ENCODE data around the gene WWOX.
"Not testable (repeated sequence)": the region's sequence is repeated elsewhere in the genome, so short reads cannot be mapped to it uniquely, and the experiment has no call there.

Gene WWOX

DNA sequence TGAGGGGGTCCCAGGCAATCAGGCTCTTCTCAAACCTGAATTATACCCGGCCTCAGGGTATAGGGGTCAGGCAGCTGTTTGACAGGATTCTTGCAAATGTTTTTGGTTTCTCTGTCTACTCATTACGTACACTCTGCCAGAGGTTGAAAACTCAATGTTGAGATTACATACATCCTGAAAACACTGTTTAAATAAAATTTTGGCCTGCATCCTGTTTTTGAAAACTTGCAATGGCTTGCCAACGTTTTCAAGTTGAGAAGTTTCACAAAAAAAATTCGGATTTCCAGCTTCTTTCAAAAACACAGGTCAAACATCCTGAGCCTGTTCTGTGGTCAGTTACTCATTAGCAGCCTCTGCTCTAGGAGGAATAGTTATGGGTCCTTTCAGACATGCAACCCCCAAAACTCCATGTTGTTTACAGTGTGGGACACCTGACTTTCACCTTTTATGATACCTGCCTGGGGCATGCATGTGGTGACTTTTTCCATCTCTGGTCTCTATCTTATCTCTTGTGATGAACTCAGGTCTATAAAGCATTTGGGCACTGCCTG lies 577.8 kb downstream of the WWOX start:
- no peak for ATAC-seq (replicated peaks; ENCODE audit: extremely low read depth, poor library complexity, severe bottlenecking)
- Mint-ChIP-seq H3K4me3 (no peak overlapping the region), H3K27ac (ENCODE audit: low read depth) (no peak overlapping the region), H3K9me3 (no peaks in the 10 kb centered on the region), H3K36me3 (ENCODE audit: insufficient read depth) (peaks cover 1% of the 10 kb centered on the region), H3K27me3 (no peaks in the 10 kb centered on the region), H3K4me1 (no peaks in the 10 kb centered on the region)
- no peak for DNase-seq (ENCODE audit: low spot score in 2 of 2)

DNA sequence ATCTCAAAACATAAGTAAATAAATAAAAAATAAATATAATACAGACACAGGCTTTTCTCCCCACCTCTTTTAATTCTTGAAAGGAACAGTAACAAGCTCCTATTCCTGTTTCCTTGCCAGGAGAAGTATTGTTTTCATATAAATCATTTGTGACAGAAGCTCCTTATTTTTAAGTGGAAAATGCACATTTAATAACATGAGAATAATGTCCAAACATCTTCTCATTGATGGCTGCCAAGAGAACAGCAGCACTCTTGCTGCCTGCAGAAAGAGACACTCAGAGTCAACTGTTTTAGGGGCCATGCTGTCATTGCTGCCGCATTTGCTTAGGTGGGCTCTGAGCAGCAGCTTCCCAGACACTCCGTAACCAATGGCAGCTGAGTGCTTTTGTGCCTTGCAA lies 580.1 kb downstream of the WWOX start:
- no peak overlapping the region for H3K27ac Mint-ChIP-seq (ENCODE audit: low read depth)
- peaks cover 1% of the 10 kb centered on the region for H3K36me3 Mint-ChIP-seq (ENCODE audit: insufficient read depth)
- H3K4me1 Mint-ChIP-seq = no peaks in the 10 kb centered on the region
- no peak overlapping the region for H3K4me3 Mint-ChIP-seq
- H3K27me3 Mint-ChIP-seq = no peaks in the 10 kb centered on the region
- DNase-seq (ENCODE audit: low spot score in 2 of 2) (no peak), ATAC-seq (replicated peaks; ENCODE audit: extremely low read depth, poor library complexity, severe bottlenecking) (no peak)
- no peaks in the 10 kb centered on the region for H3K9me3 Mint-ChIP-seq

DNA sequence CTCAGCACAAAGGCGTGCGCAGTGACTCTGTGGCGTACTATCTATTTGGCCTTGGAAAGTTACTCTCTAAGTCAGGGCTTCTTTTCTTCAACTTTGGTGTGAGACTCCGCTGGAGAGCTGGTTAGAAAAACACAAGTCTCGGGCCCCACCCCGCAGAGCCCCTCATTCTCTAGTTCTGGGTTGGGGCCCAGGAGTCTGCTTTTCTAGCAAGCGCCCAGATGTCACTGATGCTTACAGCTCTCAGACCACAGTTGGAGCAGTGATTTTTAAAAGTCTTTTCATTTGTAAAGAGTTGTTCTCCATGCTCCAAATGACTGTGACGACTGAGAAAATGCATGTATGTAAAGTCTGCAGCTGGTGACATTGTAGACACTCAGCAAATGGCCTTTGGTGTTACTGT lies 582.3 kb downstream of the WWOX start:
- no peak overlapping the region for H3K27ac Mint-ChIP-seq (ENCODE audit: low read depth)
- no peak for ATAC-seq (replicated peaks; ENCODE audit: extremely low read depth, poor library complexity, severe bottlenecking)
- no peaks in the 10 kb centered on the region for H3K4me1 Mint-ChIP-seq
- no peak for DNase-seq (ENCODE audit: low spot score in 2 of 2)
- H3K36me3 Mint-ChIP-seq (ENCODE audit: insufficient read depth) = no peaks in the 10 kb centered on the region
- H3K27me3 Mint-ChIP-seq = no peaks in the 10 kb centered on the region
- H3K4me3 Mint-ChIP-seq = no peak overlapping the region
- H3K9me3 Mint-ChIP-seq = no peaks in the 10 kb centered on the region

DNA sequence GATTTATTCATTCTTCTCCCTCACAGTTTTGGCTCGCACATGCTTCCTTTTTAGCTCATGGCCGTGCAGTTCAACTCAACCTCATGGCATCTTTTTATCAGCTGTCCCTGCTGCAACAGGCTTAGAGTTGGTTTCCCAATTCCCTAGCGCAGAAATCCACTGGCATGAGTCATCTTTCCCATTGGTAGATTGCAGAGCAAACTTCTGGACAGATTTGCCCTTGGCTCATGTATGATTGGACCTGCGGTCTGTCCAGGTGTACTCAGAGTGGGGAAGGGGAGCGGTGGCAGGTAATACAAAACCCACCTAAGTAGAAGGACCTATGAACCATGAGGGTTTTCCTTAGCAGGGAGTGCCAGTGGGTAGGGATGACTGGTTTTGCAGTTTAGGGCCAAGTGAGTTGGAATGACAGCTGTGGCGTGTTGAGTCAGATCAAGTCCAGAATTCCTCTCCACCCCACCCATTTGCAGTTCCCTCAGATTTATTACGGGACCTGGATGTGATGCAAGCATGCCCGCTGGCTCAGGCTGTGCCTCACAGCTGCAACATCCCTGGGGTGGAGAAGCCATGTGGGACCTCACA lies 584.7 kb downstream of the WWOX start:
- Mint-ChIP-seq H3K36me3 (ENCODE audit: insufficient read depth) (no peaks in the 10 kb centered on the region), H3K9me3 (no peaks in the 10 kb centered on the region), H3K4me3 (no peak overlapping the region), H3K27ac (ENCODE audit: low read depth) (no peak overlapping the region), H3K4me1 (no peaks in the 10 kb centered on the region), H3K27me3 (no peaks in the 10 kb centered on the region)
- DNase-seq (ENCODE audit: low spot score in 2 of 2) (no peak), ATAC-seq (replicated peaks; ENCODE audit: extremely low read depth, poor library complexity, severe bottlenecking) (no peak)

DNA sequence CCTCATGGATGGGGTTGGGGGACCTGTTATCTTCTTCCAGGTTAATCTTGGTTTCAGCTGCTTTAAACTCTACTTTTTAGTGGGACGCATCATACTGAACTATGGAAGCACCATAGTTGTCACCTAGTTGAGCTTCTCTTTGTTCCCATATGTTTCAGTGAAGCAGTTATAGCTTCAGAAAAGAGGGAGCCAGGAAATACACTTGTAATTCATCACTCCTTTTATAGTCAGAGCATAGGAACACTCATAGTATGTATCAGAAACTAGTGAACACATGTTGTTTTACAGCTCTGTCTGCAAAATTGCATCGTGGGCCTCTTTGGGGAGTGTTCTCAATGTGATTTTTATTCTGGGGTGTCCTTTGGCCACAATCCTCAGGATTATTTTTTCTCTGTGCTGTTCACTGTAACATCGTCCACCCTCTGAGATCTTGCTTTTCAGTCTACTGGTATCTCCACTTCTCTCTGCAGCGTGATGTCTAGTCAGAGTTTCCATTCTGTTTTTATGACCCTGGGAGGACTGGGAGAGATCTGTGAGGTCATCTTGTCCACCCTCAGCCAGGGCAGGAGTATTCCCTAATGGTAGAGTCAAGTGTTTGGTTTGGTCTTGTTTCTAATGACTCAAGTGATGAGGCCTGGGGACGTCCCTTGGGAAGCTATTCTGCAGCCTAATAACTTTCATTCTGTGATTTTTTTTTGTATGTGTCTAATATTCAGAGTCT lies 585.4 kb downstream of the WWOX start:
- no peaks in the 10 kb centered on the region for H3K9me3 Mint-ChIP-seq
- ATAC-seq (replicated peaks; ENCODE audit: extremely low read depth, poor library complexity, severe bottlenecking) (no peak), DNase-seq (ENCODE audit: low spot score in 2 of 2) (no peak)
- no peak overlapping the region for H3K27ac Mint-ChIP-seq (ENCODE audit: low read depth)
- H3K4me3 Mint-ChIP-seq = no peak overlapping the region
- no peaks in the 10 kb centered on the region for H3K36me3 Mint-ChIP-seq (ENCODE audit: insufficient read depth)
- no peaks in the 10 kb centered on the region for H3K27me3 Mint-ChIP-seq
- no peaks in the 10 kb centered on the region for H3K4me1 Mint-ChIP-seq

DNA sequence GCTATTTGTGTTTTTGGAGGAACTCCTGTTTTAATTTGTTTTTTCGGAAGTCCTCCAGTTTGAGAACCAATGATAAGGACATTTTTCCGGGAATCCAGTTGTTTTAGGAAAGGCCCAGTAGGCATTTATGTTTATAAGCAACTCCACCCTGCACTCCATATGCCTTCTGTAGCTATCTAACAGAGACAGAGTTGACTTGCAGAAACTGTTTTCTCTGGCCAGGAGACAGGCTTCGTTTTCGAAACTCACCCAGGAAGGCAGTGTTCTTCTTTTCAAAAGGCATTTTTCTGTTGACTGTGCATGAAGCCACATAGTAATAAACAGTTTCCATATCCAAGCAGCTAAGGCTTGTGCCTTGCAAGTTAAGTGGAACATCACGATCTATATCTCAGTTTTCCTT lies 587.1 kb downstream of the WWOX start:
- no peaks in the 10 kb centered on the region for H3K4me1 Mint-ChIP-seq

DNA sequence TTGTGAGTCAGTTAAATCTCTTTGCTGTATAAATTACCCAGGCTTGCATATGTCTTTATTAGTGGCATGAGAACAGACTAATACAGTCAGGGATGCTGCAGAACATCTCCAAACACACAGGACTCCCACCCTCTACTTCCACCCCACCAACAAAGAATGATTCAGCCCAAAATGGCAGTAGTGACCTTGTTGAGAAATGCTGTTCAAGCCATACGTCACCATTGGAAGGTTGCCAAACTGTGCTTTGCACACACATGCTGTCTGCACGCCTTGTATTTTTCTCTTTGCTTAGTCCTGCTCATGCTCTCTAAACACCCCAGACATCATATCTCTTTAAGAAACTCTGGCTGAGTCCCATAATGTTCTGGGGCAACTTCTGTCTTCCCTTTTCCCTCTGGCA lies 589.6 kb downstream of the WWOX start:
- H3K4me3 Mint-ChIP-seq = no peak overlapping the region
- H3K9me3 Mint-ChIP-seq = no peaks in the 10 kb centered on the region
- ATAC-seq (replicated peaks; ENCODE audit: extremely low read depth, poor library complexity, severe bottlenecking) (no peak), DNase-seq (ENCODE audit: low spot score in 2 of 2) (no peak)
- no peaks in the 10 kb centered on the region for H3K4me1 Mint-ChIP-seq
- no peaks in the 10 kb centered on the region for H3K36me3 Mint-ChIP-seq (ENCODE audit: insufficient read depth)
- no peaks in the 10 kb centered on the region for H3K27me3 Mint-ChIP-seq
- no peak overlapping the region for H3K27ac Mint-ChIP-seq (ENCODE audit: low read depth)

More for the DNA sequence above, 587.1 kb downstream of the WWOX start:
- DNase-seq (ENCODE audit: low spot score in 2 of 2) (no peak), ATAC-seq (replicated peaks; ENCODE audit: extremely low read depth, poor library complexity, severe bottlenecking) (no peak)
- Mint-ChIP-seq H3K36me3 (ENCODE audit: insufficient read depth) (no peaks in the 10 kb centered on the region), H3K4me3 (no peak overlapping the region), H3K27ac (ENCODE audit: low read depth) (no peak overlapping the region), H3K27me3 (no peaks in the 10 kb centered on the region), H3K9me3 (no peaks in the 10 kb centered on the region)

DNA sequence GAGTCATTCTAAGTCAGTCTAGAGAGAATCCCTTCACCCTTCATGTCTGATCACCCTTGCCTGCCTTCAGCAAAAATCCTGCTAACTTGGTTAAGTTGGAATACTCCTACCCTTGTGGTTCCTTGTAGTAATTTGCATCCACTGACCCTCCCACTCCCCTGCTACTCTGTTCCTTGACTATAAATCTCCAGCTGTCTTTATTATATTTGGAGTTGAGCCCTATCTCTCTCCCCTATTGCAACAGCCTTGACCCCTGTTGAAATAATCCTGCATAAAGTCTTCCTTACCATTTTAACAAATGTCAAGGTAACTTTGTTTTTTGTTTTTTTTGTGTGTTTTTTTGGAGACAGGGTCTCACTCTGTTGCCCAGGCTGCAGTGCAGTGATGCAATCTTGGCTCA lies 590.1 kb downstream of the WWOX start:
- no peak for ATAC-seq (replicated peaks; ENCODE audit: extremely low read depth, poor library complexity, severe bottlenecking)
- H3K9me3 Mint-ChIP-seq = no peaks in the 10 kb centered on the region
- H3K36me3 Mint-ChIP-seq (ENCODE audit: insufficient read depth) = peaks cover 3% of the 10 kb centered on the region
- H3K27me3 Mint-ChIP-seq = no peaks in the 10 kb centered on the region
- no peak for DNase-seq (ENCODE audit: low spot score in 2 of 2)
- H3K4me1 Mint-ChIP-seq = no peaks in the 10 kb centered on the region
- no peak overlapping the region for H3K27ac Mint-ChIP-seq (ENCODE audit: low read depth)
- H3K4me3 Mint-ChIP-seq = no peak overlapping the region

DNA sequence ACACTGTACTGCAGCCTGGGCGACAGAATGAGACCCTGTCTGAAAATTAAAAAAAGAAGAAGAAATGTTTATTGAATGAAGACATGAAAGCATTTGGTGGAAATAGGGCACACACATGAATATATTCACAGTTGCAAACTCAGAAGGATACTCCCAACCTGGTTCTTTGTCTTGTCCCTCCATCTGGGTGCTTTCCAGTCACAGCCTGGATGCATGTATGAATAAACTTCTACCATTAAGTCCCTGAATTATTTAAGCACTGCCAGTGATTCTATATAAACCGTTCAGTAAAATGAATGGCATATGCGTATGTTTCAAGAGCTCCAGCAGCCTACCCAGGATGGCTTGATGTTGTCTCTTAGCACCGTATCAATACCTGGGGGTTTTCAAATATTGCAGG lies 591.1 kb downstream of the WWOX start:
- DNase-seq (ENCODE audit: low spot score in 2 of 2) (no peak), ATAC-seq (replicated peaks; ENCODE audit: extremely low read depth, poor library complexity, severe bottlenecking) (no peak)
- H3K4me3 Mint-ChIP-seq = no peak overlapping the region
- H3K9me3 Mint-ChIP-seq = no peaks in the 10 kb centered on the region
- H3K4me1 Mint-ChIP-seq = no peaks in the 10 kb centered on the region
- no peaks in the 10 kb centered on the region for H3K27me3 Mint-ChIP-seq
- peaks cover 3% of the 10 kb centered on the region for H3K36me3 Mint-ChIP-seq (ENCODE audit: insufficient read depth)
- no peak overlapping the region for H3K27ac Mint-ChIP-seq (ENCODE audit: low read depth)

DNA sequence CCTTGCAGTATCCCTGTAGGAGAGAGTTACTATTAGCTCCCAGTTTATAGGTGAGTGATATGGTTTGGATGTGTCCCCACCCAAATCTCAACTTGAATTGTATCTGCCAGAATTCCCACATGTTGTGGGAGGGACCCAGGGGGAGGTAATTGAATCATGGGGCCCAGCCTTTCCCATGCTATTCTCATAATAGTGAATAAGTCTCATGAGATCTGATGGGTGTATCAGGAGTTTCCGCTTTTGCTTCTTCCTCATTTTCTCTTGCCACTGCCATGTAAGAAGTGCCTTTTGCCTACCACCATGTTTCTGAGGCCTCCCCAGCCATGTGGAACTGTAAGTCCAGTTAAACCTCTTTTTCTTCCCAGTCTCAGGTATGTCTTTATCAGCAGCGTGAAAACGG lies 592.3 kb downstream of the WWOX start:
- H3K4me1 Mint-ChIP-seq; H3K4me3 Mint-ChIP-seq; DNase-seq (ENCODE audit: low spot score in 2 of 2); H3K27me3 Mint-ChIP-seq; H3K27ac Mint-ChIP-seq (ENCODE audit: low read depth); H3K9me3 Mint-ChIP-seq; H3K36me3 Mint-ChIP-seq (ENCODE audit: insufficient read depth); ATAC-seq (replicated peaks; ENCODE audit: extremely low read depth, poor library complexity, severe bottlenecking): not testable (repeated sequence)

DNA sequence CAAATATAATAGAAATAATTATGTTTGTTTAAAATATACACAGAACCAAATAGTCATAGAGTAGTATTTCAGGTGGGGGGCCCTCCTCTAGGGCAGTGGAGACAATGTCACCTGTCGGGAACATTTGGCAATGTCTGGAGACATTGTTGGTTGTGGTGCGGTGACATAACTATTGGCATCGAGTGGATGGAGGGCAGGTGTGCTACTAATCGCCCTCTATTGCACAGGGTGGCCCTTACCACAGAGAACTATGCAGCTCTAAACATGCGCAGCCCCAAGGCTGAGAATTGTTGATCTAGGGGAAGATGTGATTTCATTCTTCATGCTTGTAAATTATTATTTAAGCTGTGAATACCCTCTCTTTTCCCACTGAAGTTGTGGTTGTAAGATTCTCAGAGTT lies 594.0 kb downstream of the WWOX start:
- Mint-ChIP-seq H3K9me3 (no peaks in the 10 kb centered on the region), H3K27me3 (no peaks in the 10 kb centered on the region), H3K36me3 (ENCODE audit: insufficient read depth) (peaks cover 3% of the 10 kb centered on the region), H3K27ac (ENCODE audit: low read depth) (no peak overlapping the region), H3K4me1 (no peaks in the 10 kb centered on the region), H3K4me3 (no peak overlapping the region)
- ATAC-seq (replicated peaks; ENCODE audit: extremely low read depth, poor library complexity, severe bottlenecking) (no peak), DNase-seq (ENCODE audit: low spot score in 2 of 2) (no peak)

DNA sequence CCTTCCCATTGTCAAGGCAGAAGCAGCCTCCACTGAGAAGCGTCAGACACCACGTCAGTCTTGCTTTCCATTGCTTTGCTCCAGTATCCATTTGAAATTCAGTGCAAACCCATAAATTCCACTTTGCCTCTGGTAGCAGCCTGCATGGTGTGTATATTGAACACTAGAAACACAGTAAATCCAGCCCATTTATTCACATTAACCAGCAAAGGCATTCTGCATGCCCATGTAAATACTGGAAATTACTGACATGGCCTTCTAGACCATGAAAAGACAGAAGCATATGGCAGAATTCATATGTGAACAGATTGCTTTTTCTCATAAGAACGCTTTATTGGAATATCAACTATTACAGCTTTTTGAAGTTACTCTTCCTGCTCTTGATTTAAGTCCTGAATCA lies 595.0 kb downstream of the WWOX start:
- no peaks in the 10 kb centered on the region for H3K27me3 Mint-ChIP-seq
- no peaks in the 10 kb centered on the region for H3K9me3 Mint-ChIP-seq
- H3K27ac Mint-ChIP-seq (ENCODE audit: low read depth) = no peak overlapping the region
- H3K36me3 Mint-ChIP-seq (ENCODE audit: insufficient read depth) = peaks cover 3% of the 10 kb centered on the region
- H3K4me3 Mint-ChIP-seq = no peak overlapping the region
- no peaks in the 10 kb centered on the region for H3K4me1 Mint-ChIP-seq
- DNase-seq (ENCODE audit: low spot score in 2 of 2) = no peak
- ATAC-seq (replicated peaks; ENCODE audit: extremely low read depth, poor library complexity, severe bottlenecking) = no peak

DNA sequence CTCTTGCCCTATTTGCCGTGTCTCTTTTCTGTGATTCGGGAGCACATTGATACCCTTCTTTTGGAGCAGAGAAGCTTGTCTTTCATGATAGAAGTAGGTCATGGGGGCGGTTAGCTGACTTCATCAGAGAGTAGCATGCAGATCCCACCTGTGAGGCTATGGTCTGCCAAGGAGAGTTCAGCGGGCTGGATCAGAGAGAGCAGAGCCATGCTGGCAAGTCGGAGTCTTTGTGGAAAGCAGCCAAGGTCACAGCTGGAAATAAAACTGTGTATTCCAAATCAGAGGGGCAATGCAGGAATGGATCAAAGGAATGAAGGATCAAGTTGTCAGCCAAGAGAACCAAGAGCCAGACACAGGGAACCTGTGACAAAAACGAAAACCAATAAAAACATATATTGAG lies 595.9 kb downstream of the WWOX start:
- ATAC-seq (replicated peaks; ENCODE audit: extremely low read depth, poor library complexity, severe bottlenecking) (no peak), DNase-seq (ENCODE audit: low spot score in 2 of 2) (no peak)
- Mint-ChIP-seq H3K4me3 (no peak overlapping the region), H3K9me3 (no peaks in the 10 kb centered on the region), H3K27me3 (no peaks in the 10 kb centered on the region), H3K27ac (ENCODE audit: low read depth) (no peak overlapping the region), H3K4me1 (no peaks in the 10 kb centered on the region), H3K36me3 (ENCODE audit: insufficient read depth) (peaks cover 3% of the 10 kb centered on the region)

Data from central memory CD8-positive, alpha-beta T cell (primary cell).